Activated CD4-positive, alpha-beta T cell treated with anti-CD3 and anti-CD28 coated beads, Interleukin-2, Interleukin-4, amounts not matched to agents 100 ng/mL and 50 ng/mL, durations not matched to agents 16 hours and 8 hours (primary cell): ENCODE measurements around the gene MCRIP2.

Experiments
- DNase-seq: peaks from one replicate; pipeline ENCODE4 v3.0.0-alpha.2; 2020; ENCODE audit warnings: low spot score

Gene MCRIP2

DNA sequence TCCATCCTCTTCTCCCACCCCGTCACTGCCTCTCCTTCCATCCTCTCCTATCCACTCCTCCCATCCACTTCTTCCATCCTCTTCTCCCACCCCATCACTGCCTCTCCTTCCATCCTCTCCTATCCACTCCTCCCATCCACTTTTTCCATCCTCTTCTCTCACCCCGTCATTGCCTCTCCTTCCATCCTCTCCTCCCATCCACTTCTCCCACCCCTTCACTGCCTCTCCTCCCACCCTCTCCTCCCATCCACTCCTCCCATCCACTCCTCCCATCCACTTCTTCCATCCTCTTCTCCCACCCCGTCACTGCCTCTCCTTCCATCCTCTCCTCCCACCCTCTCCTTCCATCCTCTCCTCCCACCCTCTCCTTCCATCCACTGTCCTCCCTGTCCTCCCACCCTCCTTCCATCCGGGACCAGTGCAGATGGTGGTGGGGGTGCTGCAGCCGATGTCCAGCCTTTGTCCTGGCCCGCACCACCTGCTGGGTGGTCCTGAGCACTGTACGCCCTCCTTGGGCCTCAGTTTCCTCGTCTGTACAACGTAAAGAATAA, 9.7 kb upstream of the MCRIP2 start:
- DNase-seq, result no peak

DNA sequence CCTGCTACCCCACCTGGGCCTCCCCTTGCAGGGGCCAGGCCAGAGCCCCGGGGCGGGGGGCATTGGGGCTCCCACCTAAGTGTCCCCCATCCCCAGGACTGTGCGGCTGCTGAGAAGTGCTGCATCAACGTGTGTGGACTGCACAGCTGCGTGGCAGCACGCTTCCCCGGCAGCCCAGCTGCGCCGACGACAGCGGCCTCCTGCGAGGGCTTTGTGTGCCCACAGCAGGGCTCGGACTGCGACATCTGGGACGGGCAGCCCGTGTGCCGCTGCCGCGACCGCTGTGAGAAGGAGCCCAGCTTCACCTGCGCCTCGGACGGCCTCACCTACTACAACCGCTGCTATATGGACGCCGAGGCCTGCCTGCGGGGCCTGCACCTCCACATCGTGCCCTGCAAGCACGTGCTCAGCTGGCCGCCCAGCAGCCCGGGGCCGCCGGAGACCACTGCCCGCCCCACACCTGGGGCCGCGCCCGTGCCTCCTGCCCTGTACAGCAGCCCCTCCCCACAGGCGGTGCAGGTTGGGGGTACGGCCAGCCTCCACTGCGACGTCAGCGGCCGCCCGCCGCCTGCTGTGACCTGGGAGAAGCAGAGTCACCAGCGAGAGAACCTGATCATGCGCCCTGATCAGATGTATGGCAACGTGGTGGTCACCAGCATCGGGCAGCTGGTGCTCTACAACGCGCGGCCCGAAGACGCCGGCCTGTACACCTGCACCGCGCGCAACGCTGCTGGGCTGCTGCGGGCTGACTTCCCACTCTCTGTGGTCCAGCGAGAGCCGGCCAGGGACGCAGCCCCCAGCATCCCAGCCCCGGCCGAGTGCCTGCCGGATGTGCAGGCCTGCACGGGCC, 8.9 kb upstream of the MCRIP2 start:
- no peak for DNase-seq

DNA sequence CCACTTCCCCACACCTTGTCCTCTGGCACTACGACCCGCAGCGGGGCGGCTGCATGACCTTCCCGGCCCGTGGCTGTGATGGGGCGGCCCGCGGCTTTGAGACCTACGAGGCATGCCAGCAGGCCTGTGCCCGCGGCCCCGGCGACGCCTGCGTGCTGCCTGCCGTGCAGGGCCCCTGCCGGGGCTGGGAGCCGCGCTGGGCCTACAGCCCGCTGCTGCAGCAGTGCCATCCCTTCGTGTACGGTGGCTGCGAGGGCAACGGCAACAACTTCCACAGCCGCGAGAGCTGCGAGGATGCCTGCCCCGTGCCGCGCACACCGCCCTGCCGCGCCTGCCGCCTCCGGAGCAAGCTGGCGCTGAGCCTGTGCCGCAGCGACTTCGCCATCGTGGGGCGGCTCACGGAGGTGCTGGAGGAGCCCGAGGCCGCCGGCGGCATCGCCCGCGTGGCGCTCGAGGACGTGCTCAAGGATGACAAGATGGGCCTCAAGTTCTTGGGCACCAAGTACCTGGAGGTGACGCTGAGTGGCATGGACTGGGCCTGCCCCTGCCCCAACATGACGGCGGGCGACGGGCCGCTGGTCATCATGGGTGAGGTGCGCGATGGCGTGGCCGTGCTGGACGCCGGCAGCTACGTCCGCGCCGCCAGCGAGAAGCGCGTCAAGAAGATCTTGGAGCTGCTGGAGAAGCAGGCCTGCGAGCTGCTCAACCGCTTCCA, 8.1 kb upstream of the MCRIP2 start:
- DNase-seq, result no peak

DNA sequence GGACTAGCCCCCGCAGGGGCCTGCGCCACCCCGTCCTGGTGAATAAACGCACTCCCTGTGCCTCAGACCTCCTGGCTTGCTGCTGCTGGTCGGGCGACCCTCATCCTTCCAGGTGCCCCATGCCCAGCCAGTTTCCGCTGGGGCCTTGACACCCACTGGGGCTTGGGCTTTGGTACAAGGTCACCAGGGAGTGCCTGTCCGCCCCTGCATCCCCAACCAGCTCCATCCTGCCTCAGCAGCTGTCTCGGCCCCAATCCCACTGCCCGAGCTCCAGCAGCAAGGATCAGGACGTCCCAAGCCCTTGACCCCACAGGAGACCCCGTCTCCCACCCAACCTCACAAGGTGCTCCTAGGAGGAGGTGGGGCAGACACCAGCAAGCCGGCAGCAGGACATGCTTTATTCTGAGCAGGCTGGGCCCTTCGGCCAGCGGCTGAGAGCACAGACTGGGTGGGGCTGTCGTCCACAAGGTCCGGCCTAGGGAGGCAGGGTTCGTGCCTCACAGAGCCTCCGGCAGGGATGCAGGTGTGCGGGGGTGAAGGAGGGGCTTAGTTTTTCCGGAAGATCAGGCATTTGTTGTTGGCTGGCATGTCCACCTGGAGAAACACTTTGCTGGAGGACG, 7.5 kb upstream of the MCRIP2 start:
- no peak for DNase-seq

DNA sequence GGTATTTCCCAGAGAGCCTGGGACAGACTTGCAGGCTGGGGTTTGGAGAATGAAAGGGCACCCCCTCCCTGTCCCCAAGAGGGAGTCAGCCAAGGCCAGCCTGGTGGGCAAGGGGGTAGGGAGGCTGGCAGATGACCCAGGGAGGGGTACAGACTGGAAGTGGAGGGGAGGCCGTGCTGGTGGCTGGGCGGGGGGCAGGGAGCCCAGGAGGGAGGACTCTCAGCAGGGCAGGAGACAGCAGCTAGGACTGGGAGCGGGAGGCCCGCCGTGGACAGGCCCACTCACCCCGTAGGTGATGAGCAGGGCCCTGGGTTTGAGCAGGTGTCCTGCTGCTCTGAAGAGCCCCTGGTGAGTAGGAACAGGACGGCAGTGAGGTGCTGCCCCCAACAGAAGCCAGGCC, 6.6 kb upstream of the MCRIP2 start:
- DNase-seq, result no peak

DNA sequence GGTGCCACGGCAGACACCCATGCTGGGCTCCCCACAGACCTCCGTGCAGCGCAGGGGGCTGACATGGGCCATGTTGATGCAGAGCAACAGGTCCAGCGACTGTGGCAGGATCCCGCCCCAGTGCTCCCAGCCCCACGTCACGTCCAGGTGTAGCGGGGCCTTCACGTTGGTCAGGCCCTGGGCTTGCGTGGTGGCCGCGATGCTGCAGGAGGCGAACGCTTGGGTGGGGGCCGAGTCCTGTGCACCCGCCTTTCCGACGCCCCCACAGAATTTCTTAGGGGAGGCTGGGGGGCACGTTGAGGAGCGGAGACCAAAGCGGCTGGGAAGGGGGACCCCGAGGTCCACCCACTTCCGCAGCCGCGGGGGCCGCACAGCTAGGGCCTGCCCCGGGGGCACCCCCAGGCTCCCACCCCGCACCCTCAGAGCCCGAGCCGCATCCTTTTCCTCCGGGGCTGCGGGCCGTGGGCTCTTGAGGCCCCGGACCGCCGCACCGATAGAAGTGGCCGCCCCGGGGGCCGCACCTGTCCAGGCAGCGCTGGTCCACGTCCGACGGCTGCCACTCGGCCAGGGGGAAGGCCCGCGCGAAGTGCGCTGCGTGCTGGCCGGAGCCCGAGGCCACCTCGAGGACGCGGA, 5.9 kb upstream of the MCRIP2 start:
- no peak for DNase-seq

DNA sequence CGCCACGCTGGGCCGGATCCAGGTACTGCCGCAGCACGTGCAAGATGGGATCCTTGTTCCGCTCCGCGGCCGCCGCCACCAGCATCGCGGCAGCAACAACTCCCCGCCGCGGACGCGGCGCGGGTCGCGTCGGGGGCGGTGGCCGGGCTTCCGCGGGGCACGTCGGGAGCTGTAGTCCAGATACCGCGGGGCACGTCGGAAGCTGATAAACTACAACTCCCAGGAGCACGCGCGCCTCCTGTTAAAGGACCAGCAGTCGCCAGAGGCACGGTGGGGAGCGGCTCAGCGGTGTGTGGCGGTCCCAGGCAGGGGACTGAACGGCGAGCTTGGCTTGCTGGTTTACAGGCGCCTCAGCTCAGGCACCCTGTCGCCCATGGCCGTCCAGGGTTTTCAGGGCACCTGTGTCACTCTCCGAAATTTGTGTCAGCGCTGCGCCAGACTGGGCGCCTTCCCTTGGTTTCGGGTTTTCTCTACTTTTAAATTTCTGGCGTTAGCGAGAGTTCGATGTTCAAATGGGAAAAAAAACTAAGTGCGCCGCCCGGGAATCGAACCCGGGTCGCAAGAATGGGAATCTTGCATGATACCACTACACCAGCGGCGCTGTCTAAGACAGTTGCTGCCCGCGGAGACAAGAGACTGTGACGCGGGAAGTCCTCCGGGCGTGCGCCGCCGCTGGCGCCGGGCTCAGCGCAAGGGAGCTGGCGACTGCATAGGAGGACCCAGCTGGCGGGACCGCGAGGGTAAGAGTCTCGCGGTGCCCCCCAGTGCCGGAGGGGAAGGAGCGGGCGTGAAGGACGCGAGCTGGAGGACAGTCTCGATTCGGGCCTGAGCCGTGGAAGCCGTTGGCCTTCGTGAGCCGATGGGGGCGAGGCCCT, 5.2 kb upstream of the MCRIP2 start, which contains the start of gene METTL26:
TSS of gene METTL26 (minus strand) at position 100 of the 875 bp plus-strand sequence. CDS start at position 85, 15 bp downstream.
- DNase-seq, result peak; percentile 94

DNA sequence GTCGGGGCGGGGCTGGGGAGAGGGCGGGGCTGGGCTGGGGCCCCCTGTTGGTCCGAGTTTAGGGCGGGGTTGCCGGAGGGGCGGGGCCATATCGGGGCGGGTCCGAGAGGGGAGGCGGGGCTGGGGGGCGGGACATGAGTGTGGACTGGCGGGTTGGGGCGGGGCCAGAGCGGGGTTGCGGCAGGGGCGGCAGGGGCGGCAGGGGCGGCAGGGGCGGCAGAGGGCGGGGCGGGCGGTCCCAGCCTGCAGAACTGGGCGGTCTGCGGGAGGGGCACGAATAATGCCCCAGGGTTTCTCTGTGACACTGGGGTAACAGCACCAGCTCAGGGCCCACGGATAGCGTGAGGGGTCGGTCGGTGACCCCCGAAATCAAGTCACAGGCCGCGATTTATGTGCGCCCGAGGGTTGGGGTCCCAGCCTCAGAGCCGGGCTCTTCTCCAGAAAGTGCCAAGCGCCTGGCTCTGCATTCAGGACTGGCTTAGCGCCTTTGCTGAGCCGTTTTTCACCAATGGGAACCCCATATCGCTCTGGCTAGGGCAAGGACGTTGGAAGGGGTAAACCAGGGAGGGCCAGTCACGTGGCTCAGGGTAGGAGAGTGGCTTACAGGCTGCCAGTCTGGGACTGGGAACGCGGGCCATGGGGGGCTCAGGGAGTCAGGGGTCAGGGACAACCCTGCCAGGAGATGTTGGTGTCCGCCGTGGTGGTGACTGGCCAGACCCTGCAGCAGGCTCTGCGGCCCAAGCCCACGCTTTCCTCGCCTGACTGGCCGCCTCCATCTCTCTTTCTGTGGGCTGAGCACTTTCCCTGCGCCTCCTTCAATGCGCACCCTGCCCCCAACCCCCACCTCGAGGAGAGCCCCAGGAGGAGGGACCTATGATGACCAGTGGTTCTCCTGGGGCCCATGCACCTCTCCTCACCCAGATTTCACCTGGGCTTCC, 4.3 kb upstream of the MCRIP2 start:
- peak; percentile 94 for DNase-seq

DNA sequence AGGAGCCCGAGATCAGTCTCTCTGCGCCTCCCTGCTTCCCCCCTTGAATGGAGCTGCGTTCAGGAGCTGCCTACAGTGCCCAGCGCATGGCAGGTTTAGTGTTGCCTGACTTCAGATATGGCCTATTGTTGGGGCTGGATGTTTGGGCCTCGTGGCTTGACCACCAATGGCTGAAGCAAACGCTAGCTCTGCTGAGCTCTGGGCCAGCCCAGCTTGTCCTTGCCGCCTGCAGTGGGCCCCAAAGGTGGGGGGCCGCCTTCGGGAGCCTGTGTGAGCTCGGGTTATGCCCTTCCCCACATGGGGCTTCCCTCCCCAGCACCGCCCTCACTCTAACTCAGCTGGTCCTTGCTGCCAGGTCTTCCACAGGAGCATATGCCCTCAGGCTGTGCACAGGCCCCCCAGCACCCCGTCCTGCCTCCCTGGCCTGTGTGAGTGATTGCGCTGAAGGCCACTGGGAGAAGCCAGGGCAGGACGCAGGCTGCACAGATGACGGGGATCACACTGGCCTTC, 3.5 kb upstream of the MCRIP2 start:
- no peak for DNase-seq

DNA sequence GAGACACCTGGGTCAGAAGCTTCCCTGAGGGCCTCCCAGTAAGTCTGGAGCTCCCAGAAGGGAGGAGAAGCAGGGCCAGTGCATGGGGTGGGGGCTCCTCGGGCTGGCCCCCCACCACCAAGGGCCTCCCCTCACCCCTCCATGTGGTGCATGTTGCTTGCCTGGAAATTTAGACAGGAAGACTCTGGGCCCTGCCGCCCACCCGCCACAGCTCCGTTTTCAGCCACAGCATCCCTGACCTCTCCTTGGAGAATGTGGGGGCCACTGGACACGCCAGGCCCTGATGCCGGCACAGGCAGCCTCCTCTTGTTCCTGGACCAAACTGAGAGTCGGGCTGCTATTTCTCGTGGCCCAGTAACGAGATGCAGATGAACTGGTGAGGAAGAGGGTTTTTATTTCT, 2.8 kb upstream of the MCRIP2 start:
- no peak for DNase-seq

DNA sequence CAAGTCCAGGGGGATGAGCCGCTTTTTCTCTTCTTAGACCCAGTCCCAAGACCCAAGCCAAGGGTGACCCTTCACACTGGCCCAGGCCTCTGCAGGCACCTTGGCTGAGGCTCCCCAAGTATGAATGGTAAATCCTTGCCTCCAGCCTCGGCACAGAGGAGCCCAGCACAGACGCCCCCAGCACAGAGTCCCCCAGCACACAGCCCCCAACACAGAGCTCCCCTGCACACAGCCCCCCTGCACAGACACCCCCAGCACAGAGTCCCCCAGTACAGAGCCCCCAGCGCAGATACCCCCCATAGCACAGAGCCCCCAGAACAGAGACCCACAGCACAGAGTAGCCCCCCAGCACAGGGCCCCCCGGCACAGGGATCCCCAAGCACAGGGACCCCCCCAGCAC, 1.0 kb upstream of the MCRIP2 start:
- DNase-seq, result no peak

DNA sequence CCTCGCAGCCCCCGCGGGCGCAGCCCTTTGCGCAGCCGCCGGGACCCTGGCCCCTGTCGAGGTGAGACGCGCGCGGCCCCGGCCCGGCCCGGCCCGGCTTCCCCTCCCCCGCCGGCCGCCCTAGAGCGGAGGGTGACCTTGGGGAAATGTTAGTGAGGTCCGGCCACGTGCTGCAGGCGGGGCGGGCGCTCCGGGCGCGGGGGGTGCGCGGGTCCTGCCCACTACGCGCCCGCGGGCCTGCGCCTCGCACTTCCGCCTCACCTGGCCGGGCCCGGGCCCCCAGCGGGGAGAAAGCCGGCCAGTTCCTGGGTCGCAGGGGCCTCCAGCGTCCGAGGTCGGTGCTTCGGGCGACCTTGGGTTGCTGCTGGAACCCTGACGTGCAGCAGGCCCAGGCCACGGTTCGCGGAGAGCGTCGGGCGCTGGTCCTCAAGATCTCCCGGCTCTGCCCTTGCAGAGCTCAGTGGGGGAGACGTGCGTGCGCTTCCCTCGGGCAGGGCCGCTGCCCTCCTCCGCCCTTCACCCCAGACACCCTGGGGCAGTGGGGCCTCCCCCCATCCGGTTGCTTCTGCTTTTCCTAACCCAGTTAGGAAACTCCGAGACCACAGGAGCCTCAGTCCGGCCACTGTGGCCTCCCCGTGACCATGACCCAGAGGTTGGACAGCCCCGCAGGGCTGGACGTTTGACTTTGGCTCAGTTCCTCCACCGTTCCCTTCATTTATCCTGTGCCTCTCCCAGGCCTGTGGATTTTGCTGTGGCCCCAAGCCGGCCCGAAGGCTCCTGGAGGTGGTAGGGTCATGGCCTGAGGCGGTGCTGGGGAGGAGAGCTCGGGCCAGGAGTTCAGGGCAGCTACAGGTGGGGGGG, 791 bp downstream of the MCRIP2 start:
- DNase-seq, result peak; percentile 20

DNA sequence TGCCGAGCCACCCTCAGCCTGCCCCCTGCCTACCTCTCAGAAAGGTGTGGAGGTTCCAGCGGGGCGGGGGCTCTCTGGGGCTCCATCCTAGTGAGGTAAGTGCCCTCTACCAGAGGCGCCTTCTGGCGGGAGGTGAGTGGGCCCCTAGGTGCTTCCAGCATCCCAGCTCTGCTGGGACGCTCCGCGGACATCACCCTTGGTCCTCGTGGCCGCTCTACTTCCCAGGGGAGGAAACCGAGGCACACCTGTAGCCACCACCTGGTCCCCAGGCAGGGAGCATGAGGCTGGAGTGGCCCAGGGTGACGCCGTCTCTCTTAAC, 1.4 kb downstream of the MCRIP2 start:
- DNase-seq, result no peak

DNA sequence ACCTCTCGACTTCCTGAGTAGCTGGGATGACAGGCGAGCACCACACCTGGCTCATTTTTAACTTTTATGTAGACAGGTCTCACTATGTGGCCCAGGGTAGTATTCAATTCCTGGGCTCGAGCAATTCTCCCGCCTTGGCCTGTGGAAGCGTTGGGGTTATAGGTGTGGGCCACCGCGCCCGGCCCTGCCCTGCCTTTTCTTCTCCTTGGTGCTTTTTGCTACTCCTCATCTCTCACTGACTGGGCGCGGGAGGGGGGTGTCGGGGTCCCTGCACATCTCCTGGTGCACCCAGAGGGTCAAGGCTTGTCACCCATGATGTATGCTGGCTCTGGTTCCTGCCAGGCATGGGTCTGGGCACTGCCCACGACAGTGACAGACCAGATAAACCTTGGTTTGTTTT, 2.9 kb downstream of the MCRIP2 start:
- no peak for DNase-seq

DNA sequence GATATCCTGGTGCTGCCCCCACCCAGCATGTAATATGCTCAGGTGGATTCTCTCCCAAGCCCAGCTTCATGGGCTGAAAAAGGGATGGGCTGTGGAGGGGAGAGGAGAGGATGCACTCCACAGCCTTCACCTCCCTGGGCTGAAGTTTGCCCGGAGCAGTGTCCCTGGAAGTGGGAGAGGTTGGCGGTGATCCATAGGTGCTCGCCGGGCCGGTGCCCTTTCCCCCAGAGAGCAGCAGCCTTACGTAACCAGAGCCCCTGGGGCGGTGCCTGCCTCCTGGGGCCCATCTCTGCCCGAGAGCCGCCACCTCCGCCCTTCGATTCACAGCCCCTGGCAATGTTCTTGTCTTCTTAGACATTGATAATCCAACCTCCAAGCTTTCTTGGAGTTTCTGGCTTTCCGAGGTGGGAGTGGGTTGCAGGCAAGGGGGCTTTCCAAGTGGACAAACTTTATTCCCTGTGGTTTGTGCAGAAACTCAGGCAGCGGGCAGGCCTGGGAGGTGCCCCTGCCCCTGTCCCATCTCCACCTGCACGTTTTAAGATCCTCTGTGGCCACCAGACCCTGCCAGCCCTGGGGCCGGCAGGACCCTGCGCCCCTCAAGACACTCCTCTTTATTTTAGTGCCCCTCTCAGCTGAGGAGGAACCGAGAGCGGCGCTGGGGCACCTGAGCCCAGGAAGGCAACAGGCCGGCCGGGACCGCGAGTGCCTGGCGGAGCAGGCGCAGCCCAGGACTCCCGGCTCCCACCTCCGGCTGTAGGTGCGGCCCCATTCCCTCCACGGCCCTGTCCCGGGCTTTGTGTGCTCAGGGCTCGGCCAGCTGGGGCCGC, 4.4 kb downstream of the MCRIP2 start:
- DNase-seq, result no peak

DNA sequence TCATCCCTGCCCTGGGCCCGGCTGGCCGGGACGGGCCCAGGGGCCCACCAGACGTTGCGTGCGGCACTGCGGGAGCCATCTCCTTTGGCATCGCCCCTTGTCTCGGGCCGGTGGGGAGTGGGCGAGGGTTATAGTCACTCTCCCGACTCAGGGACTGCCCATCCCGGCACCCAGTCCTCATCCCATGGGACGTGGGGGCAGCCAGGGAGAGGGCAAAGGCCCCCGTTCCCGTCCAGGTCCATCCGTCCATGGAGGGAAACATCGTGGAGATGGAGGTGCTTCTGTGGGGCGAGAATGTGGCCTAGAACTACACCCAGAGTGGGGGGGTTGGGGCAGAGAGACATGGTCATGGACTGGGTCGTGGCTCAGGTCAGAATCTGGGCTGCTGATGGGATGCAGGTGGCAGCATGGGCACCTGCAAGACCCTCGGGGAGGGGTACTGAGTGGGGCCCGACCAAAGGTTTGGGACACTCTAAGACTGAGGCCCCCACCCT, 5.1 kb downstream of the MCRIP2 start:
- no peak for DNase-seq

DNA sequence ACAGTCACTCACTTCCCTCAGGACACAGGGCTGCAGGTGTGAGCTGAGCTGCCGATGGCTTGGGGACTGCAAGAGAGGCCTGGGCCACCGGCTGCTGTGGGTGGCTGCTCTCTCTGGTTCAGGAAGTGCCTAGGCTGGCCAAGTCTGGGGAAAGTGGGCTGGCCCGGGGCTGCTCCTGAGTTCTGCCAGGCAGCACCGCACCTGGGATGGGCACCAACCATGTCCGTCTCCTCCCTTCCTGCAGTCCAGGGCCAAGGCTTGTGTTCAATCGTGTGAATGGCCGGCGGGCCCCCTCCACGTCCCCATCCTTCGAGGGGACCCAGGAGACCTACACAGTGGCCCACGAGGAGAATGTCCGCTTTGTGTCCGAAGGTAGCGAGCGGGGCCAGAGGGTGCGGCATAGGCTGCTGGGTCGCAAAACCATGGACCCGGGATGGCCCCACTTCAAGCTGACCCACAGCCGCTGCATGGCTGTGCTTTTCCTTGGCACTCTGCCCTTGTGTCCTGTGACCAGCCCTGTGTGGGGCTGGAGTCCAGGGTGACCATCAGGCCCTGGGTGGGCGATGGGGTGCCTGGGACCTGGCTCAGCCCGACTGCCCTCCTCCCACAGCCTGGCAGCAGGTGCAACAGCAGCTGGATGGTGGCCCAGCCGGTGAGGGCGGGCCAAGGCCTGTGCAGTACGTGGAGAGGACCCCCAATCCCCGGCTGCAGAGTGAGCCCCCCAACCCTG, 5.7 kb downstream of the MCRIP2 start:
- no peak for DNase-seq
